ENCODE measurements around the gene TRIM23.

TRIM23 gene

GRCh38 chr5:65566505-65566904 is 57.6 kb downstream of the TRIM23 start:
- DNase-seq (ENCODE audit: low read depth in 2 of 2), result no peak

DNA sequence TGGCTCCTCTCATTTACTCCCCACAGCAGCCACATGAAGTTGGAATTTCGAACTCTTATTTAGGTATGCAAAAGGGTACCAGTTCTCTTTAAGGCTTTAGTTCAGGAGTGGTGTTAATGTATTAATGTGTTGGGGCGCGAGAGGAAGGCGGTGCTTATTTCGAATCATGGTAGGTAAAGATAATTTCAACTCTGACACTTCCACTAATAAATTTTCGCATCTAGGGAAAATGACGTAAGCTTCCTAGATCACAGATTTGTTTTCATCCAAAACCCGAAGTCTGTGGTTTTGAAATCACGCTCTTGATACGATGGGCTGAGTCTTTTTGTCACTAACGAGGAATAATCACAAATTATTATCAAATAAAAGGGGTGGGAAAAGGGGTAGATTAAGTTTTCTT is 60.4 kb downstream of the TRIM23 start:
- DNase-seq (ENCODE audit: low read depth in 2 of 2), result no peak

DNA sequence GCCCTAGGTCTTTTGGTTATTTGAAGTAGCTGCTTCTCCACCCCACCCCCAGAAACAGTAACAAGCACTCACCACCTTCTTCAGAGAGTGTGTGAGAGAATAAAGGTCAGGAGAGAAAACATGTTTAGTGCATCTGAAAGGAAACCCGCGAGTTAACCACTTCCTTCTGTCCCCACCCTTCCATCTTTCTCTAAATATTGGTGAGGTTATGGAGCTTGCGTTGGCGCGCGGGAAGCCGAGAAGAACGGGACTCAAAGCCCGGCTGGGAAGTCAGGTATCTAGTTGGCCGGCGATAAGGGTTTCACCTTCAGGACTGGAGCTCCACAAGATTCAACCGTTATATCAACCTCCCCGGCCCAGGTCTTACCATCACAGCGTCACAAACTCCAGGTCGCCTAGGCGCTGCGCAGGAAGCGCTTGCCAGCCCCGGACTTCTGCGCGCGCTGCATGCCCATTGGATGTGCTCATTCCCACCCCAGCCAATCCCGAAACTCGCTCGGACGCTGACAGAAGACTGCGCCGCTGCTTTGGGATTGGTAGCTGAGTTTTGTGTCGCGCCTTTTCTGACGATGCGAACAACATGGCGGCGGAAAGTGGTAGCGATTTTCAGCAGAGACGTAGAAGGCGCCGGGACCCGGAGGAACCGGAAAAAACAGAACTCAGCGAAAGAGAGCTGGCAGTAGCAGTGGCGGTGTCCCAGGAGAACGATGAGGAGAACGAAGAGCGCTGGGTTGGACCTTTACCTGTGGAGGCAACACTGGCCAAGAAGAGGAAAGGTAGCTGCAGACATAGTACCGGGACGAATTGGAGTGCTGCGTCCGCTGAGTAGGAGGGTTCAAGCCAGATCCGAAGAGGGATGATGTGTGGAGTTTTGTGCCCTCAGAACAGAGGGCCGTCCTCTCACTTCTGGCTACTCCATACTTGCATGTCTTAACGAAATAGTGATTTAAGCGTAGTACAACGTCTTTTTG is 61.1 kb downstream of the TRIM23 start, which contains the start of the genes CENPK and PPWD1:
CENPK (minus strand) TSS at position 438 of the 971 bp plus-strand sequence. CDS start 8,261 bp downstream, outside the sequence.
PPWD1 (plus strand) TSS at position 566 of the 971 bp plus-strand sequence; CDS start at position 581, 15 bp downstream.
- DNase-seq (ENCODE audit: low read depth in 2 of 2), result peak; percentile 89 to 90

GRCh38 chr5:65556718-65557117 is 67.4 kb downstream of the TRIM23 start:
- DNase-seq (ENCODE audit: low read depth in 2 of 2), result no peak

DNA sequence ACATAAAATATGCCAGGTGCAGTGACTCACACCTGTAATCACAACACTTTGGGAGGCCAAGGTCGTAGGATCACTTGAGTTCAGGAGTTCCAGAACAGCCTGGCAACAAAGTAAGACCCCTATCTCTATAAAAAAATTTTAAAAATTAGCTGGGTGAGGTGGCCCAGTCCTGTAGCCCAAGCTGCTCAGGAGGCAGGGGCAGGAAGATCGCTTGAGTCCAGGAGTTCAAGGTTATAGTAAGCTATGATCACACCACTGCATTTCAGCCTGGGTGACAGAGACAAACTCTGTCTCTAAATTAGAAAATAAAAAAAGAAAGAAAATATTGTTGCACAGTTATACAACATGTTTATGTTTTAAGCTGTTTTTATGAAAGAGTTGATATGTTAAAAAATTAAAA is 68.0 kb downstream of the TRIM23 start:
- no peak for DNase-seq (ENCODE audit: low read depth in 2 of 2)

DNA sequence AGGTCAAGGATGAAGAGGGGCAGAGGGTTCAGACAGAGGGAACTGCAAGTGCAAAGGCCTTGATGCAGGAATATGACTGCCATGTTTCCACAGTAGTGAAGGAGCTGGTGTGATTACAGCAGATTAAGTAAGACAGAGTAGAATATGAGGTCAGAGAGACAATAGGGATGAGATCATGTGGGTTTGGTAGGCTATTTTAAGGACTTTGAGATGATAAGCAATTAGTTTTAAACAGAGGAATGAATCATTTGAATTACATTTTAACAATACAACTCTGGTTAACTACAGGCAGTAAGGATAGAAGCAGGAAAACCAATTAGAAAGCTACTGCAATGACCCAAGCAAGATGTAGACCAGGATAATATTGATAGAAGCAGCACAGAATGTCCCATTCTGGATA is 68.8 kb downstream of the TRIM23 start:
- DNase-seq (ENCODE audit: low read depth in 2 of 2), result no peak

DNA sequence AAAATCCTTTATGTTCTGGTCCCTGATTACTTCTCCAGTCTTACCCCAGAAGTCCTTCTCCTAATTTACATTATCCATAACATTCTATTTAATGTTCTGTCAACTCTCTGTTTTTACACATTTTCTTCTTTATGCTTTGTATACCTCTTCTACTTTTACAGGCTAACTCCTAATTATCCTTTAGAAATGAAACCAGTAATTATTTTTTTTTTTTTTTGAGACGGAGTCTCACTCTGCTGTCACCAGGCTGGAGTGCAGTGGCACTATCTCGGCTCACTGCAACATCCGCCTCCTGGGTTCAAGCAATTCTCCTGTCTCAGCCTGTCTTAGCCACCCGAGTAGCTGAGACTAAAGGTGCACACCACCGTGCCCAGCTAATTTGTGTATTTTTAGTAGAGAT is 70.2 kb downstream of the TRIM23 start:
- no peak for DNase-seq (ENCODE audit: low read depth in 2 of 2)

DNA sequence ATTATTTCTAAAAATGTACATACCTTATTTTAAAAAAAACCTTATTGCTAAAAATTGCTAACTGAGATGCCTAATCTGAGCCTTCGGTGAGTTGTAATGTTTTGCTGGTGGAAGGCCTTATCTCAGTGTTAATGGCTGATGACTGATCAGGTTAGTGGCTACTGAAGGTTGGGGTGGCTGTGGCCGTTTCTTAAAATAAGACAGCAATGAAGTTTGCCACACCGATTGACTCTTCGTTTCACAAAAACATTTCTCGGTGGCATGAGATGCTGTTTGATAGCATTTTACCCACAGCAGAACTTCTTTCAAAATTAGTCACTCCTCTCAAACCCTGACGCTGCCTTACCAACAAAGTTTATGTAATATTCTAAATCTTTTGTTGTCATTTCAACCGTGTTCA is 75.9 kb downstream of the TRIM23 start:
- no peak for DNase-seq (ENCODE audit: low read depth in 2 of 2)

GRCh38 chr5:65546141-65546540 is 78.0 kb downstream of the TRIM23 start:
- no peak for DNase-seq (ENCODE audit: low read depth in 2 of 2)

GRCh38 chr5:65544473-65544872 is 79.7 kb downstream of the TRIM23 start:
- no peak for DNase-seq (ENCODE audit: low read depth in 2 of 2)

- DNase-seq (ENCODE audit: low read depth in 2 of 2), result no peak
Measured at GRCh38 chr5:65539827-65540226, 84.3 kb downstream of the TRIM23 start.
